GM19468 (cell line): Measurements from ENCODE around the gene CFAP74.

Experiments used
- ATAC-seq: cut with Tn5 transposase; IDR thresholded peaks from one replicate; pipeline ENCODE4 v1.9.1; 2021; ENCODE audit warnings: mild to moderate bottlenecking, moderate library complexity, moderate number of reproducible peaks; ENCODE audit not compliant: unreplicated experiment; ENCODE audit errors: extremely low read depth

CFAP74 gene

GRCh38 chr1:1921459-1921862, 82.1 kb downstream of the CFAP74 start:
- no peak for ATAC-seq

DNA sequence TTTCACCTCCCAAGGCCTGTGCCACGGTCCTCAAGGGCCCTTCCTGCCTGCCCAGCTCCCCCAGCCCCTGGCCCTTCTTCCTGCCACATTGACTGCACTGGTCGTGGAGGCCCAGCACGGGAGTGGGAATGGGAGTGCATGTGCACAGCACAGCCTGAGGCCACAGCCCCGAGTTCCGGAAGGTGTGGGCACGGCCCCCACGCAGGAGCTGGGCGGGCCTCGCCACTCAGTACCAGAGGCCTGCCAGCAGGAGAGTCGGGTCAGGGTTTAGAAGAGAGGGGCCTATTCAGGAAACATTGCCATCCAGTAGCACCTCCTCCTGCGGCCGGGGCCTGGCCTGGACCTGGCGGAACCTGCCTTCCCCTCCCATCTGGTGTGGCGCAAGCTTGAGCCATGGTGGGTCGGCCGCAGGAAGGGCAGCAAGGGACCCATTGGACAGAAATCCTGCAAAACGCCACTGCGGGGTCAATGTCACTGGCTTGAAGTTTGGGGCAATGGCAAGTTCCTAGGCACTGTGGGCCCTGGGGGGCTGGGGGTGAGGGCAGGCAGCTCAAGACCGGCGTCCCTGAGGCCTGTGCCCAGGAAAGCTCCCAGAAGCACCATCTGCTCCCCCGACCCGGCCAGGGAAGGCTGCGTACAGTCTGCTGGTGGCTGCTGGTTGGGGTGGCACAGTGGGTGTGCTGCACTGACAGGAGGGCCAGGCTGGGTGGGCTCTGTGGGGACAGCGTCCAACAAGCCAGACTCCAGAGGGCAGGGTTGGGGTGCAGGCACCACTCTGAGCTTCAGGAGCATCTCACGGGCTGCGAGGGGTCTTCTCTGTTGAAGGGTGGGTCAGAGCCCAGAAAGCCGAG, 82.8 kb downstream of the CFAP74 start:
- no peak for ATAC-seq

DNA sequence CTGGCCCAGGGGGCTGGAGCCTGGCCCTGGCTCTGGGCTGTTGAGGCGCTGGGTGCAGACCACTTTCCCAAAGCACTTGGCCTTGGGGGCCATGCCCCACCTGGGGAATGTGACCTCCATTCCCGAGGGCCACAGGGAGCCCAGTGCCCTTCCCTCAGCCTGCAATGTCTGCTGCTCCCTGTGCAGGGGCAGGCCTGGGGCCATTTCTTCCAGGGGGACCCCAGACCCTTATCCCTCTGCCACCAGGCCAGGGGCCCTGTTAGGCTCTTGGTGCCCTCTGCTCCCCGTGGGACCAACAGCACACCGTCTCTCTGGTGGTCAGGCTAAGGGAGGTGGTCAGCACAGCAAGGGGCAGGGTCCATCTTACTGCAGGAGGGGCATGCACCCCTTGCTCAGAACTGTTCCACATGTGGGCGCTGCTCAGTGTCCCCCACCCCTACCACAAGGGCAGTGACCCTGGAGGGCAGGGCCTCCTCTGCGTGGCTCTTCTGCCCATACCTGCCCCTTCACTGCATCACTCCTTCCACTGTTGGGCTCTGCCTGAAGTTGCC, 83.5 kb downstream of the CFAP74 start:
- no peak for ATAC-seq

GRCh38 chr1:1919304-1920056, 84.1 kb downstream of the CFAP74 start:
- peak; percentile 82 for ATAC-seq

DNA sequence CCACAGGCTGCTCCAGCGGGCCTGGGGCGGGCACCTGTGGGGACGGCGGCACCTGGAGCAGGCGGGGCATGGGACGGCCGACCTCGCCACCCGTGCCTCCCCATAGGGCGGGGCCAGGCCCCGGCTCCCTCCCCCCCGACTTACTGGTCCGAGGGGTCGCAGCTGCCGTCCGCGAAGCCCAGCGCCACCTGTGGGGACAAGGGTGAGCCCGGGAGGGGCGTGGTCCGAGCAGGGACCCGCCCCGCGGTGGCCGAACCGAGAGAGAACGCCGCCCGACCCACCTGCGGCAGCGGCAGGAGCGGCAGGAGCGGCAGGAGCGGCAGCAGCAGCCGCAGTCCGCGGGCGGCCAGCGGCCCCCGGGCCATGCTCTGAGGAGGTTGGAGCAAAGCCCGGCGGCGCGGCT, 84.7 kb downstream of the CFAP74 start, which contains the start of gene TMEM52:
Gene TMEM52 (minus strand): TSS at position 379 of the 403 bp plus-strand sequence. CDS start 14 bp downstream, at position 365.
- no peak for ATAC-seq

DNA sequence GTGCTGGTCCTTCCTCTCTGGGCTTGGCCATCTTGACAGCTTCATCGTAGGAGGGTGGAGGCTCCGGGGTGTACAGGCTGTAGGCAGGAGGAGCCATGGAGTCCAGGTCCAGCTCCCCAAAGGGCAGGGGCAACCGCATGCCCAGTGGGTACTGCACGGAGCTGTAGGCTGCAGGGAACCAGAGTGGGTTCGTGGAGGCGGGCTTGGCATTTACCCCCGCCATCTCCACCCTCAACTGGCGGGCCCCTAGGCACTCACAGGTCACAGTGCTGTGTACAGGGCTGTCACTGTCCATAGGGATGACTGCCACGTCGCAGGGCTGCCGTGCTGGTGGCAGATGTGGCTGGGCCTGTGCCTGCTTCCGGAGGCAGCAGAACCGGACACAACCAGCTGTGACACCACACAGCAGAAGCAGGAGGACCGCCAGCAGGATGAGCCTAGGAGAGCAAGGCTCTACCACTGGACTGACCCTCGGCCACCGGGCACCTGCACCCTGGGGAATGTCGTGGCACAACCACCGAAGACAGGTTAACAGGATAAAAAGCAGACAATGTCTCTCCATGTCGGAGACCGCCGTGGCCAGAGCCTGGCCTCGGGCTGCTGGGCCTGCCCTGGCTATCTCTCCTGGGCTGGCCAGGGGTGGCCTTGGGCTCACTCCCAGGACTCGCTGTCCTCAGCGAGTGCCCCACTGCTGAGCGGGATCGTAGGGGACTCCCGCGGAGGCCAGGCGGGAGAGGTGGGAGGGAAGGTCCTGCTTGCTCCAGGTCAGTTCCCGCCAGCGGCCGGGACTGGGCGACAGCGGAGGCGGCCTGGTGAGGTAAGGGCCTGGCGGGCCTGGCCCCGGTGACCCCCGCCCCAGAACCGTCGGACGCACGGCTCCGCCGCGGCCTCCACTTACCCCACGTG, 85.3 kb downstream of the CFAP74 start:
- ATAC-seq = no peak

DNA sequence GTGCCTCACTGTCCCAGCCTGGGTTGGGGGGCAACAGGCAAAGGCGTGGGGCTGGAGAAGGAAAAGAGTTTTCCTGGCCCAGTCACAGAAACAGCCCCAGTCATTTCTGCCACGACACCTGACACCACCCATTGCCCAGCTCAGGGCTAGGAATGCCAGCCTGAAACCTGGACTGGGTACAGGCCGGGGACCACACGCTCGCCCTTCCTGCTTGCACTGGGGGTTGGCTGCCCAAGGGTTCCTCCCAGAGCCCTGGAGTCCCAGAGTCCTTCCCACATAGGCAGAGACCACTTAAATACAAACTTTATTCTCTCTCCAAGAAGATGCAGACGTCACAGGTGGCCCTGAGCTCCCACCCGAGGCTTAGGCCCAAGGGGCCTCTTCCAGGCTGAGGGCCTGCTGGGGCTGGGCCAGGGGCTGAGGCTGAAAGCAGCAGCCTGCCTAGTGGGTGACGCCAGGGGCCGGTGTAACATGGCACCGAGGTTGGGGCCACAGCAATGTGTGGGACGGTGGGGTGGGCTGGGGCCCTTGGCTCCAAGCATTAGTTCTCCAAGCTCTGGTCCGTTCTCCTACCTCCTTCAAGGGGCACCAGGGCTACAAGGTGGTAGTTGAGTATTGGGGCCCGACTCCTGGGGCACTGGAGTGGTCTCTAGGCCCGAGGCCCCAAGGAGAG, 86.1 kb downstream of the CFAP74 start:
- ATAC-seq = no peak

GRCh38 chr1:1916851-1917251, 86.7 kb downstream of the CFAP74 start:
- no peak for ATAC-seq

DNA sequence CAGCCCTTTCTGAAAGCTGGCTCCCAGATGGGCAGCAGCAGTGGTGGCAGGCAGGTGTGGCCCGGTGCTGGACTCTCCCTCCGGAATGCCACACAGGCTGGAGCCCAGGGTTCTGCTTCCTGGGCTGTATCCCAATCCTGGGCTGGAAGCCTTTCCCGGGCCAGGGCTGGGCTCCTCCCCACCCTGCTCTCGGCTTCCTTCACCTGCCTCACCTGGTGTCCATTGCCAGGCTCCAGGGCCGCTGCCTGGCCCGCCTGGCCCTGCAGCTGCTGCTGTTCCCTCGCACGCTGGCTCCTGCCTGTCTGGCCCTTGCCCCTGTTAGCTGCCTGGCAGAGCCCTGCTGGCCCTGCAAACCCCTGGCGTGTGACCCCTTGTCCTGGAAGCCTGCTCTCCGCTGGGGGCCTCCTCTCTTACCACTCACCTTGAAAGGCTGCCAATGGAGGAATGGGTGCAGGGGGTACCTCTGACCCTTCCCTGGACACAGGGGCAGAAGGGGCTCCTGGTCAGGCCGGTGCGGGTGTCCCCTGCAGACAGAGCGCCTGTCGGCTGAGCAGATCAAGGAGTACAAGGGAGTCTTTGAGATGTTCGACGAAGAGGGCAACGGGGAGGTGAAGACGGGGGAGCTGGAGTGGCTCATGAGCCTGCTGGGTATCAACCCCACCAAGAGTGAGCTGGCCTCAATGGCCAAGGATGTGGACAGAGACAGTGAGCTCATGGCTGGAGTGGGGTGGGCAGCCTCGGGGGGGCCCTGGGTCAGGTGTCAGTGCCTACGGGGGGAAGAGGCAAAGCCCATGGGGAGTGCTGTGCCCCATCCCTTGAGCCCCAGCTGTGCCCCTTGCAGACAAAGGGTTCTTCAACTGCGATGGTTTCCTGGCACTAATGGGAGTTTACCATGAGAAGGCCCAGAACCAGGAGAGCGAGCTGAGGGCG, 87.4 kb downstream of the CFAP74 start:
- ATAC-seq = no peak

- ATAC-seq = no peak
Measured at GRCh38 chr1:1914971-1915692, 88.5 kb downstream of the CFAP74 start, which contains the start of gene CALML6. Gene CALML6 (plus strand): TSS chr1:1915260. CDS start chr1:1915281, 21 bp downstream.

- no peak for ATAC-seq
Measured at GRCh38 chr1:1914101-1914970, 89.2 kb downstream of the CFAP74 start.

DNA sequence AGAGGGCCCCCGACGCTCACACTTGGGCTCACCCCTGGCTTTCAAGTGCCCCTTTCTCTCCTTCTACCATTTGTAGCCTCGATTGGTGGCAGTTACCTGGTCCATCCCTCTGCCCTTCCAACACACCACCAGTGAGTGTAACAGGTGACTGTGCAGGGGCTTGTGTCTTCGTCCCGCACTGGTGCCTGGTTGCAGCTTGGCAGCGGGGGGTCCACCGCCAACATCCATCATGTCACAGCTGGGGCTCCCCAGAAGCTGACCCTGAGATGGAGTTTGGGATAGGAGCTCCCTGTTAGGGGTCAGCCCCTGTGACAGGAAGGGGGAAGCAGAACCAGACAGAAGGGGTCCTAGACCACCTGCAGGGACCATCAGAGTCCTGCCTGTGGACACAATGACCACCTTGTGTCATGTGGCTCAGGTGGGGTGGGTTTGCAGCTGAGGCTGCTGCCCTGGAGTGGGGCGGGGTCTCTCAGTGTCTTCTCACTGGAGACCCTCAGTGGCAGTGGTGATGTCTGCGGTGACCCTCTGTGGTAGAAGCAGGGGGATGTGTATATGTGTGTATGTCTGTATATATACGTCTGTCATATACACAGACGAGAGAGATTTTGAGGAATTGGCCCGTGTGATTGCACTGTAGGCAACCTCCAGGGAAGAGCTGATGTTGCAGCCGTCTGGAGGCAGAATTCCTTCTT, 92.1 kb downstream of the CFAP74 start:
- no peak for ATAC-seq

- ATAC-seq = no peak
Measured at GRCh38 chr1:1910651-1911331, 92.8 kb downstream of the CFAP74 start.

DNA sequence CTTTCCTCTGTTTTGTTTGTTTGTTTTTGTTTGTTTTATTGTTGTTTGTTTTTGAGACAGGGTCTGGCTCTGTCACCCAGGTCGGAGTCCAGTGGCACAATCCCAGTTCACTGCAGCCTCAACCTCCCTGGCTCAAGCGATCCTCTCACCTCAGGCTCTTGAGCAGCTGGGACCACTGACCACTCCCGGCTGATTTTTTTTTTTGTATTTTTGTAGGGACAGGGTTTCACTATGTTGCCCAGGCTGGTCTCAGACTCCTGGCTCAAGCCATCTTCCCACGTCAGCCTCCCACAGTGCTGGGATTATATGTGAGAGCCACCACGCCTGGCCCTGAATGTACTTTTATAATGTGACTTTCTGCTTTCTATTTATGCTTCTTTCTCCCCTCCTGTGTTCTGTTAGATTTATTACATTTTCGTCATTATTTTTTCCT, 93.5 kb downstream of the CFAP74 start:
- ATAC-seq = no peak

- ATAC-seq = no peak
Measured at GRCh38 chr1:1908506-1908791, 95.1 kb downstream of the CFAP74 start.
